HG02938 (cell line): ENCODE data around the gene SLTM.
A peak's percentile ranks its signal among the peaks of the same experiment; 100 is the strongest.
"Not testable (repeated sequence)": the region's sequence is repeated elsewhere in the genome, so short reads cannot be mapped to it uniquely, and the experiment has no call there.

Experiments
- ATAC-seq: cut with Tn5 transposase; IDR thresholded peaks from one replicate; pipeline ENCODE4 v1.9.1; 2021; ENCODE audit warnings: mild to moderate bottlenecking, moderate library complexity; ENCODE audit not compliant: unreplicated experiment

SLTM gene

GRCh38 chr15:58933281-58934113 lies at the start of gene SLTM:
Gene SLTM (minus strand): TSS chr15:58933679. CDS start chr15:58933565, 114 bp downstream.
- ATAC-seq, result peak; percentile 87

- ATAC-seq, result no peak
Measured at GRCh38 chr15:58983261-58983660, 49.8 kb upstream of the SLTM start.

GRCh38 chr15:58981808-58982475 lies 48.5 kb upstream of the SLTM start:
- ATAC-seq, result no peak

GRCh38 chr15:58980351-58980939 lies 47.0 kb upstream of the SLTM start:
- no peak for ATAC-seq

- ATAC-seq, result no peak
Measured at GRCh38 chr15:58977887-58978286, 44.4 kb upstream of the SLTM start.

GRCh38 chr15:58967479-58967878 lies 34.0 kb upstream of the SLTM start:
- ATAC-seq, result no peak

GRCh38 chr15:58966698-58967097 lies 33.2 kb upstream of the SLTM start:
- ATAC-seq, result no peak

GRCh38 chr15:58962662-58963565 lies 29.4 kb upstream of the SLTM start:
- ATAC-seq, result no peak

GRCh38 chr15:58962136-58962535 lies 28.7 kb upstream of the SLTM start:
- ATAC-seq, result no peak

GRCh38 chr15:58958811-58959210 lies 25.3 kb upstream of the SLTM start:
- no peak for ATAC-seq

GRCh38 chr15:58957101-58957973 lies 23.9 kb upstream of the SLTM start:
- no peak for ATAC-seq

GRCh38 chr15:58952751-58953150 lies 19.3 kb upstream of the SLTM start:
- ATAC-seq, result no peak

GRCh38 chr15:58951388-58952007 lies 18.0 kb upstream of the SLTM start:
- no peak for ATAC-seq

GRCh38 chr15:58947179-58947578 lies 13.7 kb upstream of the SLTM start:
- no peak for ATAC-seq

GRCh38 chr15:58934974-58935373 lies 1.5 kb upstream of the SLTM start:
- ATAC-seq, result not testable (repeated sequence)

- no peak for ATAC-seq
Measured at GRCh38 chr15:58934521-58934920, 1.0 kb upstream of the SLTM start.

GRCh38 chr15:58934114-58934447 lies 602 bp upstream of the SLTM start:
- ATAC-seq, result no peak

- peak; percentile 33 for ATAC-seq
Measured at GRCh38 chr15:58932710-58933280, 684 bp downstream of the SLTM start.

GRCh38 chr15:58931987-58932588 lies 1.4 kb downstream of the SLTM start:
- no peak for ATAC-seq
